IPS DF 4.7 (cell line): ENCODE measurements around the gene CHTOP.
A peak's percentile ranks its signal among the peaks of the same experiment; 100 is the strongest.

ENCODE experiments used
- DNase-seq: peaks from one replicate; pipeline ENCODE4 v3.0.0-alpha.2; 2013; ENCODE audit warnings: low spot score; ENCODE audit errors: extremely low read depth

Gene CHTOP

DNA sequence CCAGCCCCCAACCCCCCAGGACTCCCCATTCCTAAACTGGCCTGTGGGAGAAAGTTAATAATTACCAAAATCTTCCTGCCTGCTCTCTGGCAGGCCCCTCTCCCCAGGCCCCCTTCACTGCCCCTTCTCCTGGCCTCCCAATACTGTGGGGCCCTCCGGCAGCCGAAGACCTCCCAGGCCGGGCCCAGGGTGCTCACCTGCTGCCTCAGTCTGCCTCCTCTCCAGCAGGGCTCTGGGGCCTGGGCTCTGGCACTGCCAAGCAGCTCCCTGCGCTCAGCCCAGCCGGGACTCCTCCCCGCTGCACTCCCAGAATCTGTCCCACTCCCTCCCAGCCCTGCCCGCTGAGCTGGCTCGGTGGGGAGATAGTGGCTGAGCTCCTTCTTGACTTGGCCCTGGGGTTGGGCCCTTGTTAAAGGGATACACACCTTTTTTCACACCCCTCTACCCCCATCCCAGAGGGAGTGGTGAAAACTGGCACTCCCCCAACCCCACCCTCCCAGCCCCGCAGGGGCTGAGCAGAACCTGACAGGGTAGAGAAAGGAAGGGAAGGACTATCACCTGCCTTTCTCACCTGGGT lies 21.0 kb upstream of the CHTOP start, which contains the start of gene S100A16:
S100A16 (minus strand) TSS at position 383 of the 577 bp plus-strand sequence. CDS start 4,986 bp downstream, outside the sequence.
- DNase-seq = no peak

DNA sequence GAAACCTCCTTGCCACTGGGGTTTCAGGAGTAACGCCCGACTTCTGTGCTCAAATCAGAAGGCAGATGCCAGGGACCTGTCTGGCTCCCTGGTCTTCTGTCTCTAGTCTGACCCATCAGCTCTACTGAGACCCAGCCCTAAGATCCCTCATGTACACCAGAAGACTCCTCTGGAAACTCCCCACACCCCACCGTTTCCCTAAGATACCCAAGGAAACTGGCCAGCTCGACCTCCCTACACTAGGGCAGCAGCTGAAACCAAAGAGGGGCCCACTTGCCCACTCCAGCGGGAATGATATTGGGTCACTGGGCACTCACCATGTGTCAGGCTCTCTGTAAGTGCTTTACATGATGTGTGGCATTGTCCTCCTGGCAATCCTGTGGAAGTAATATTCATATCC lies 20.5 kb upstream of the CHTOP start:
- no peak for DNase-seq

DNA sequence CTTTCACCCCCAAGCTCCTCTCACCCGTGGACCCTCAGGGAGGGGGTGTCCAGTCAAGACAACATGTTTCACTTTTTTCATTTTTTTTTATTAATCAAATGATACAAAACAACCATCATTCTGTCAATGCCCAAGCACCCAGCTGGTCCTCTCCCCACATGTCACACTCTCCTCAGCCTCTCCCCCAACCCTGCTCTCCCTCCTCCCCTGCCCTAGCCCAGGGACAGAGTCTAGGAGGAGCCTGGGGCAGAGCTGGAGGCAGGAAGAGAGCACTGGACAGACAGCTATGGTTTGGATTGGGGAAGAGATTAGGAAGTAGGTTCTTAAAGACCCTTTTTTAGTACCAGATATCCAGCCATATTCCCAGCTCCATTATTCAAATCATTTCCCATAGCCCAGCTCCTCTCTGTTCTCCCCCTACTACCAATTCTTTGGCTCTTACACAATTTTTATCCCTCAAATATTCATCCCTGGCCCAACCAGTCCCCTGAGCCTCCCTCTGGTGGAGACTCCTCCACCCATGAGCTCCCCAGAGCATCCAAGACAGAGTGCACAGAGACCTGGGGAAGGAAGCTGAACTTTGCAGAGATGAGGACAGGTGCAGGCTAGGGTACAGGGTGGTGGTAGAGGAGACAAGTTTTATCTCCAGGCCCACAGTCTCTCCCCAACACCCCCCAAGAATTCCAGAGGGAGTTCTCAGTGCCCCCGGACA lies 19.5 kb upstream of the CHTOP start:
- no peak for DNase-seq

DNA sequence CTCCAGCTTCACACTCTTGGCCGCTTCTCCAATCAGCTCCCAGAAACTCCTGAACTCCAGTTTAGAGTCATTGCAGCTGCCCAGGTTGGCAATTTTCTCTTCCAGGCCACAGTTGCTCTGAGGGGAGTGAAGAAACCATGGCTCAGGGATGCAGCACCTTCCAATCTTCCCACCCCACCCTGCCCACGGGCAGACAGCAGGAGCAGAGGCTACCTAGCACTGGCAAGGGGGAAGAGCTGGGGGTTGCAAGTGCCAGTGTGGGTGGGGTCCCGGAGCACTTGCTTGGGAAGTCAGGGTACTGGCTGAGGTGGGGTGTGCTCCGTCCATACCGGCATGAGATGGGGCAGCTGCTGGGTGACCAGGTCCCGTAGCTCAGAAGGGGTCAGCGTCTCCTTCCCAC lies 19.0 kb upstream of the CHTOP start:
- DNase-seq = no peak

GRCh38 chr1:153615406-153615805 lies 18.5 kb upstream of the CHTOP start:
- no peak for DNase-seq

GRCh38 chr1:153616144-153616916 lies 17.5 kb upstream of the CHTOP start, which contains the start of gene S100A14:
Gene S100A14, minus strand, starts transcription at chr1:153616325. Its CDS starts 467 bp downstream, at chr1:153615858.
- no peak for DNase-seq

GRCh38 chr1:153616917-153617311 lies 17.0 kb upstream of the CHTOP start:
- DNase-seq = no peak

GRCh38 chr1:153617663-153618062 lies 16.2 kb upstream of the CHTOP start:
- DNase-seq = no peak

DNA sequence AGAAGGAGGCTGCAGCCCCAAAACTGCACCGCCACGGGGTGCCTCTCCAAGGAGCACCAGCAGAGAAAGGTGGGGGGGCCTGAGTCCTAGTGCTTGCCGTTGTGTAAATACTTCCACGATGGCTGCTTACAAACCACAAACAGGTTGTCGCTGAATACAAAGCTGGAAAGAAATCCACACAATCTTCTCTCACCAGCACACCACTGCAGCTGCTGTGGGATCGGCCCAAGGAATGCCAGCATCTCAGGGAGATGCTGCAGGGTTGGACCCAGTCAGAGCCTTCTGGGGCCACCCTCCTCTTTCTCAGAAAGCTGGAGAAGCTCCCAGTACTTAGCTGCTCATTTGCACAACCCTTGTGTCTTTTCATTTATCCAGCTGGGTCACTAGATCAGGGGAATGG lies 14.7 kb upstream of the CHTOP start:
- no peak for DNase-seq

- no peak for DNase-seq
Observed at GRCh38 chr1:153623101-153623500, 10.8 kb upstream of the CHTOP start.

DNA sequence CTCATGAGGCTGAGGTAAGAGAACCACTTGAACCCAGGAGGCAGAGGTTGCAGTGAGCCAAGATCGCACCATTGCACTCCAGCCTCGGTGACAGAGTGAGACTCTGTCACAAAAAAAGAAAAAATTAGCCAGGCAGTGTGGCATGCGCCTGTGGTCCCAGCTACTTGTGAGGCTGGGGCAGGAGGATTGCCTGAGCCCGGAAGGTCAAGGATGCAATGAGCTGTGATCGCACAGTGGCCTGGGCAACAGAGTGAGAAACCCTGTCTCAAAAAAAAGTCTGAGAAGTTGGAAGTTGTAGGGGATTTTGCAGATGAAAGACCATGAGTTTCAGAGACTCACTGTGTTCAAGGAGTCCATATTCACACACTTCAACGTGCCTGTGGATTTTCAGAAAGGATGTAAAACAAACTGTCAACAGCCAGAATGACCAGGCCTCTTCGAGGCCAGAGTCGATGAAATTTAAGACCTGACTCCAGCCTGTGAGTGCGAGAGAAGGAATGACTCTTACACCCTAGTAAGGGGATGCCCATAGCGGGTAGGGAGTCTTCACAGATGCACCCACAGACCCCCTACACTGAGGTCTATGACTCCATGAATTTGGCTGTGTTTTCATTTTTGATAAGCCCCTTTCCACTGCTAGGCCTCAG lies 8.8 kb upstream of the CHTOP start:
- no peak for DNase-seq

GRCh38 chr1:153626477-153626903 lies 7.4 kb upstream of the CHTOP start:
- no peak for DNase-seq

GRCh38 chr1:153626904-153627714 lies 6.8 kb upstream of the CHTOP start, which contains the start of gene S100A13:
Gene S100A13, minus strand, starts transcription at chr1:153627505. Its CDS starts 1,033 bp downstream, at chr1:153626472.
- DNase-seq = peak; percentile 95

- DNase-seq = no peak
Observed at GRCh38 chr1:153627715-153628626, 5.9 kb upstream of the CHTOP start, which contains the start of gene S100A1. Gene S100A1, plus strand, starts transcription at chr1:153628434. Its CDS starts 2,088 bp downstream, at chr1:153630522.

DNA sequence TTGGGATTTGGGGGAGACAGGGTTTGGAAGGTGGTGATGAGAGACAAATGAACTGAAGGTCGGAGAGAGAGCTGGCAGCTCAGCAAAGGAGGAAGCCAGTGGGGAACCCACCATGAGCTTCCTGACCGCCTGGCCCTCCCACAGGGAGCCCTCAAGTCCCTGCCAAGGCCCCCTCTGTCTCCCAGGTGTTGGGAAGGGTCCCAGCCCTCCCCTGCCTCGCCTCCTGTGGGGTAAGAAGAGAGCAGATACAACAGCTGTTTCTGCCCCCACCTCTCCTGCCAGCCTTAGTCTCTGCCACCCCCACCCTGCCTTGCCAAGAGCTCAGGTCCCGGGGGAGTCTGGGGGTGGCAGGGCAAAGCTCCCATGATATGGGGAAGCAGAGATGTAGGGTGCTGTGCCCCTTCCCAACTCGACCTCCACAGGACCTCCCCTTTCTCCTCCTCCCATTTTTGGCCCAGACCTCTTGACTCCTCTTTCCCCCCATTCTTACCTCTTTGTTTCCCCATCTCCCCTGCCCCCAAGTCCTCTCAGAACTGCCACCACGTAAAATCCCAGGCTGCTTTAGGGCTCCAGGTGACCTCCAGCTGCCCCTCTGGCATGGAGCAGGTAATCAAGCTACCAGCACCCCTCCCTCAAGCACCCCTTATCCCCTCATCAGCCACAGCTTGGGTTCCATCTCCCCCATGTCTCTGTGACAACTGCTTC lies 5.1 kb upstream of the CHTOP start:
- DNase-seq = no peak

- no peak for DNase-seq
Observed at GRCh38 chr1:153629343-153629665, 4.6 kb upstream of the CHTOP start.

GRCh38 chr1:153629971-153630370 lies 3.9 kb upstream of the CHTOP start:
- DNase-seq = no peak

DNA sequence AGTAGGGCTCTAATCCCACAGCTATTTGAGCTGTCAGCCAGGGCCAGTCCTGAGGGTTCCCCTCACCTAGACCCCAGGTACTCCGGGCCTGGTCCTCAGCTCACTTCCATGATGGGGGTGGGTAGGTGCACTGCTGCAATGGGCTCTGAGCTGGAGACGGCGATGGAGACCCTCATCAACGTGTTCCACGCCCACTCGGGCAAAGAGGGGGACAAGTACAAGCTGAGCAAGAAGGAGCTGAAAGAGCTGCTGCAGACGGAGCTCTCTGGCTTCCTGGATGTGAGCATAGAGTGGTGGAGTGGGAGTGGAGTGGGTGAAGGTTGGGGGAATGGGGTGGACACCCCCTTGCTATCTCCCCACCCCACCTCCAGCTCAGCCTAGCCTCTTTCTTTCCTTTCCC lies 3.5 kb upstream of the CHTOP start:
- no peak for DNase-seq
